GM23338 (cell line): ENCODE data around the gene DRD2. TPM values are rescaled to one million over a fixed set of nuclear protein-coding genes. Genes with fewer than 3 reads are reported as not detected.

Source experiments
- ATAC-seq: fragments of 200-7000 bp; cut with Tn5 transposase; 3 replicates; pipeline ENCODE4 v1.9.1; 2020
- DNase-seq: peaks from one replicate; pipeline ENCODE4 v3.0.0-alpha.2; 2015; ENCODE audit warnings: low spot score
- H2AFZ ChIP-seq: fragments of 200-600 bp; sonication (generic); 2 replicates; pipeline ENCODE4 v1.8.0; 2016; ENCODE audit warnings: antibody characterized with exemption, mild to moderate bottlenecking, moderate library complexity
- H3F3A ChIP-seq: fragments of 200-600 bp; sonication (generic); replicated peaks from 2 replicates; pipeline ENCODE4 v1.8.0; 2017; ENCODE audit warnings: antibody characterized with exemption, mixed run types, low read depth
- H3K27ac ChIP-seq: fragments of 200-600 bp; sonication (generic); 2 replicates; pipeline ENCODE4 v1.6.1; 2016; ENCODE audit warnings: low read depth
- H3K27me3 ChIP-seq: fragments of 200-600 bp; sonication (generic); 2 replicates; pipeline ENCODE4 v1.8.0; 2016; ENCODE audit warnings: mild to moderate bottlenecking, mixed run types, moderate library complexity; ENCODE audit not compliant: insufficient read depth
- H3K36me3 ChIP-seq: fragments of 200-600 bp; sonication (generic); 2 replicates; pipeline ENCODE4 v1.8.0; 2016; ENCODE audit warnings: mild to moderate bottlenecking; ENCODE audit not compliant: insufficient read depth
- H3K4me1 ChIP-seq: fragments of 200-600 bp; sonication (generic); 2 replicates; pipeline ENCODE4 v1.8.0; 2016; ENCODE audit warnings: mild to moderate bottlenecking, moderate library complexity; ENCODE audit not compliant: insufficient read depth
- H3K4me2 ChIP-seq: fragments of 200-600 bp; sonication (generic); 2 replicates; pipeline ENCODE4 v1.7.1; 2017; ENCODE audit warnings: mixed run types
- H3K4me3 ChIP-seq: fragments of 200-600 bp; sonication (generic); 2 replicates; pipeline ENCODE4 v1.6.1; 2016; ENCODE audit warnings: mixed run types
- H3K79me2 ChIP-seq: fragments of 200-600 bp; sonication (generic); replicated peaks from 2 replicates; pipeline ENCODE4 v1.8.0; 2017; ENCODE audit warnings: mild to moderate bottlenecking; ENCODE audit not compliant: insufficient read depth
- H3K9me2 ChIP-seq: fragments of 200-600 bp; sonication (generic); 2 replicates; pipeline ENCODE4 v1.8.0; 2017; ENCODE audit not compliant: insufficient read depth
- H4K20me1 ChIP-seq: fragments of 200-600 bp; sonication (generic); replicated peaks from 2 replicates; pipeline ENCODE4 v1.8.0; 2017; ENCODE audit warnings: mild to moderate bottlenecking; ENCODE audit not compliant: insufficient read depth
- H3K27ac Mint-ChIP-seq: 2 replicates; pipeline ENCODE4 v1.8.0; 2020; ENCODE audit warnings: inconsistent platforms, mild to moderate bottlenecking, moderate library complexity, mixed read lengths
- H3K27me3 Mint-ChIP-seq: 3 replicates; pipeline ENCODE4 v1.8.0; 2022; ENCODE audit warnings: low read depth, mild to moderate bottlenecking, moderate library complexity, mixed read lengths, inconsistent platforms; ENCODE audit not compliant: insufficient read depth, poor library complexity
- H3K36me3 Mint-ChIP-seq: 3 replicates; pipeline ENCODE4 v1.8.0; 2021; ENCODE audit warnings: low read depth, mild to moderate bottlenecking, inconsistent platforms, moderate library complexity, mixed read lengths
- H3K4me1 Mint-ChIP-seq: 3 replicates; pipeline ENCODE4 v1.8.0; 2020; ENCODE audit warnings: mild to moderate bottlenecking, inconsistent platforms, mixed read lengths
- H3K4me3 Mint-ChIP-seq: 3 replicates; pipeline ENCODE4 v1.8.0; 2021; ENCODE audit warnings: moderate library complexity, mild to moderate bottlenecking, inconsistent platforms, mixed read lengths
- H3K9me3 Mint-ChIP-seq: 3 replicates; pipeline ENCODE4 v1.8.0; 2020; ENCODE audit warnings: moderate library complexity, mild to moderate bottlenecking, inconsistent platforms, mixed read lengths
- CREB1 ChIP-seq: fragments of 250-450 bp; sonication (Bioruptor Pico); IDR thresholded peaks from 2 replicates; pipeline ENCODE4 v1.5.0; 2020; ENCODE audit warnings: low read depth, mild to moderate bottlenecking, moderate library complexity
- CTCF ChIP-seq, 2 experiments: fragments of 200-600 bp in 1 of 2; sonication (generic) in 1 of 2; conservative IDR thresholded peaks; 2 replicates each; pipeline versions ENCODE4 v1.5.1 to v1.6.1; 2016 to 2017; ENCODE audit warnings: antibody characterized with exemption in 2 of 2, low read depth in 2 of 2, mild to moderate bottlenecking in 2 of 2, moderate library complexity in 1 of 2
- ETS1 ChIP-seq: IDR thresholded peaks from 2 replicates; pipeline ENCODE4 v1.6.1; 2016; ENCODE audit warnings: antibody characterized with exemption
- EZH2 ChIP-seq: fragments of 200-600 bp; sonication (generic); IDR thresholded peaks from one replicate; pipeline ENCODE4 v1.8.0; 2017; ENCODE audit warnings: antibody characterized with exemption, mild to moderate bottlenecking, low read depth; ENCODE audit not compliant: unreplicated experiment
- EZH2phosphoT487 ChIP-seq: fragments of 200-600 bp; sonication (generic); IDR thresholded peaks from one replicate; pipeline ENCODE4 v1.8.1; 2018; ENCODE audit warnings: antibody characterized with exemption; ENCODE audit not compliant: unreplicated experiment
- JUNB ChIP-seq: IDR thresholded peaks from one replicate; pipeline ENCODE4 v1.6.1; 2016; ENCODE audit warnings: antibody characterized with exemption; ENCODE audit not compliant: unreplicated experiment
- NANOG ChIP-seq: IDR thresholded peaks from 2 replicates; pipeline ENCODE4 v1.6.1; 2016; ENCODE audit warnings: antibody characterized with exemption, borderline replicate concordance
- POLR2AphosphoS5 ChIP-seq: IDR thresholded peaks from 2 replicates; pipeline ENCODE4 v1.6.1; 2016; ENCODE audit warnings: antibody characterized with exemption, low read depth
- REST ChIP-seq: IDR thresholded peaks from one replicate; pipeline ENCODE4 v1.6.1; 2018; ENCODE audit warnings: antibody characterized with exemption; ENCODE audit not compliant: unreplicated experiment
- STAT1 ChIP-seq: IDR thresholded peaks from one replicate; pipeline ENCODE4 v1.6.1; 2016; ENCODE audit warnings: antibody characterized with exemption; ENCODE audit not compliant: unreplicated experiment
- ZNF114 ChIP-seq: fragments of 250-450 bp; sonication (Bioruptor Pico); IDR thresholded peaks from 2 replicates; pipeline ENCODE4 v1.5.0; 2020; ENCODE audit warnings: mild to moderate bottlenecking, moderate library complexity
- ZNF331 ChIP-seq: fragments of 250-450 bp; sonication (Bioruptor Pico); IDR thresholded peaks from 2 replicates; pipeline ENCODE4 v1.5.0; 2020; ENCODE audit warnings: low read depth, mild to moderate bottlenecking, moderate library complexity
- ZNF462 ChIP-seq: fragments of 250-450 bp; sonication (Bioruptor Pico); IDR thresholded peaks from 2 replicates; pipeline ENCODE4 v1.5.0; 2020; ENCODE audit warnings: mild to moderate bottlenecking, moderate library complexity
- polyA plus RNA-seq: library from polyadenylated mRNA; unstranded; fragments of >200 nt; fragmentation: Nextera tagmentation; extraction: Ambion mirVana; gene quantifications from 2 replicates; pipeline ENCODE4 v1.2.1, GENCODE V29; 2016
- total RNA-seq: library from RNA; depleted of rRNA; stranded (reverse); fragments of >200 nt; shearing (Covaris generic); gene quantifications from 2 replicates; pipeline ENCODE4 v1.2.3, GENCODE V29; 2014

Gene DRD2
- total and polyA plus RNA-seq, 2 experiments from 2014 or later: 0.21 to 0.66 TPM

- Mint-ChIP-seq H3K4me3 (no peak overlapping the region), H3K27ac (no peak overlapping the region)
- no peak overlapping the region for H3K4me2 ChIP-seq
These were observed 101.1 kb downstream of the DRD2 start for GRCh38 chr11:113373981-113374560.

More at GRCh38 chr11:113373981-113374560, 101.1 kb downstream of the DRD2 start:
- Mint-ChIP-seq H3K27me3 (peaks cover 9% of the 10 kb centered on the region), H3K9me3 (no peaks in the 10 kb centered on the region), H3K4me1 (peaks cover 18% of the 10 kb centered on the region; the same call in 2 of the 3 replicates), H3K36me3 (no peaks in the 10 kb centered on the region)
- no peak overlapping the region for H3K4me3 ChIP-seq
- H3K9me2 ChIP-seq: 0 out of 2 replicates have a peak, but pooled peaks cover 4% of the 10 kb centered on the region
- H3K36me3 ChIP-seq: no peaks in the 10 kb centered on the region
- TF ChIP-seq EZH2 (no peak), STAT1 (no peak), ZNF114 (CRISPR knock-in tag) (no peak), EZH2phosphoT487 (no peak), JUNB (no peak), ZNF462 (CRISPR knock-in tag) (no peak), REST (no peak), CTCF (conservative IDR thresholded peaks at IDR 0.05; ENCODE audit: low read depth in 2 of 2) (no peak), NANOG (no peak), ETS1 (no peak), CREB1 (CRISPR knock-in tag) (no peak), POLR2AphosphoS5 (no peak), ZNF331 (CRISPR knock-in tag) (no peak)
- no peak overlapping the region for H2AFZ ChIP-seq
- H3K27me3 ChIP-seq: no peaks in the 10 kb centered on the region
- ATAC-seq: no peak
- H4K20me1 ChIP-seq: no peaks in the 10 kb centered on the region
- no peaks in the 10 kb centered on the region for H3K4me1 ChIP-seq
- no peak for DNase-seq
- no peak overlapping the region for H3K27ac ChIP-seq
- H3F3A ChIP-seq: no peaks in the 10 kb centered on the region
- H3K79me2 ChIP-seq: no peaks in the 10 kb centered on the region
